Left ventricle myocardium inferior (tissue), 1 donor: ENCODE data around the gene CTNNA1. TPM values are rescaled to one million over a fixed set of nuclear protein-coding genes. Genes with fewer than 3 reads are reported as not detected.

Experiments
- DNase-seq: peaks from one replicate; pipeline ENCODE4 v3.0.0-alpha.2; 2020
- H3K27ac ChIP-seq: fragments of 200-600 bp; replicated peaks from 2 replicates; pipeline ENCODE4 v1.8.0; 2021
- H3K27me3 ChIP-seq: fragments of 200-600 bp; 2 replicates; pipeline ENCODE4 v1.8.0; 2021; ENCODE audit warnings: low read depth
- H3K36me3 ChIP-seq: fragments of 200-600 bp; 2 replicates; pipeline ENCODE4 v1.8.0; 2021
- H3K4me1 ChIP-seq: fragments of 200-600 bp; 2 replicates; pipeline ENCODE4 v1.8.0; 2021
- H3K4me3 ChIP-seq: fragments of 200-600 bp; 2 replicates; pipeline ENCODE4 v1.8.0; 2021; ENCODE audit warnings: mild to moderate bottlenecking, moderate library complexity
- H3K9me3 ChIP-seq: fragments of 200-600 bp; replicated peaks from 2 replicates; pipeline ENCODE4 v1.8.0; 2021
- CTCF ChIP-seq: fragments of 200-600 bp; IDR thresholded peaks from 2 replicates; pipeline ENCODE4 v1.8.0; 2021; ENCODE audit warnings: antibody characterized with exemption, mild to moderate bottlenecking, borderline replicate concordance
- intact Hi-C: fragments of 100-400 bp; cut with micrococcal nuclease; formaldehyde crosslinking; loops from one replicate; pipeline ENCODE4 v1.11.0; 2022
- total RNA-seq: library from RNA; stranded (reverse); fragmentation: NEBNext Ultra II Directional; extraction: Animal tissue kit (Norgen Biotek cat#: 25700); gene quantifications from one replicate; pipeline ENCODE4 v1.2.1, GENCODE V29; 2021
- donor health status: DM: no; HTN: yes; CAD: no; lungs with severe emphysema.

Gene CTNNA1
- total RNA-seq, 1 donor from 2014 or later, result 341 TPM

DNA sequence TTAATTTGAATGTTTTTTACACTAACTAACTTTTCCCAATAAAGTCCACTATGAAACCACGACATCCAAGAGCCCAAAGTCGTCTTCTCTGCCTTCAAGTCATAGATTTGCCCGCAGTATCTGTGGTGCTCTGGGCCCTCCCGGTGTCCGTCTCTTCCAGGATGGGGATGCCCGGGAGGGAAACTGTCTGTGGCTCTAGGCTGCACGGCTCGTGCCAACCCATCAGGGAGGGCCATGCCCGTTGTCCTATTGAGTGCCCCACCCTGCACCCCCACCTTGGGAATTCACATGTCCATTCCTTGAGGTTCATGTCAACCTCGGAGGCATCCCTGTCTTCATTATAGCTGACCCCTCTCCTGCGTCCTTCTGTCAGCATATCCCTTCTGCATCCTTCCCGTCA is 181.7 kb downstream of the CTNNA1 start:
- TF ChIP-seq CTCF, result no peak
- H3K9me3 ChIP-seq, result no peaks in the 10 kb centered on the region
- no peaks in the 10 kb centered on the region for H3K27me3 ChIP-seq
- H3K4me1 ChIP-seq, result peaks cover 30% of the 10 kb centered on the region
- DNase-seq, result no peak
- H3K36me3 ChIP-seq, result peaks cover 57% of the 10 kb centered on the region
- no peak overlapping the region for H3K27ac ChIP-seq
- intact Hi-C loops, result no loop called here
- no peak overlapping the region for H3K4me3 ChIP-seq

GRCh38 chr5:138935466-138935865 is 182.2 kb downstream of the CTNNA1 start:
- peaks cover 52% of the 10 kb centered on the region for H3K36me3 ChIP-seq
- no peak overlapping the region for H3K4me3 ChIP-seq
- H3K27me3 ChIP-seq, result no peaks in the 10 kb centered on the region
- H3K4me1 ChIP-seq, result peaks cover 25% of the 10 kb centered on the region
- no peak for DNase-seq
- TF ChIP-seq CTCF, result no peak
- H3K27ac ChIP-seq, result peak overlapping the region; percentile 81
- intact Hi-C loops, result no loop called here
- H3K9me3 ChIP-seq, result no peaks in the 10 kb centered on the region

DNA sequence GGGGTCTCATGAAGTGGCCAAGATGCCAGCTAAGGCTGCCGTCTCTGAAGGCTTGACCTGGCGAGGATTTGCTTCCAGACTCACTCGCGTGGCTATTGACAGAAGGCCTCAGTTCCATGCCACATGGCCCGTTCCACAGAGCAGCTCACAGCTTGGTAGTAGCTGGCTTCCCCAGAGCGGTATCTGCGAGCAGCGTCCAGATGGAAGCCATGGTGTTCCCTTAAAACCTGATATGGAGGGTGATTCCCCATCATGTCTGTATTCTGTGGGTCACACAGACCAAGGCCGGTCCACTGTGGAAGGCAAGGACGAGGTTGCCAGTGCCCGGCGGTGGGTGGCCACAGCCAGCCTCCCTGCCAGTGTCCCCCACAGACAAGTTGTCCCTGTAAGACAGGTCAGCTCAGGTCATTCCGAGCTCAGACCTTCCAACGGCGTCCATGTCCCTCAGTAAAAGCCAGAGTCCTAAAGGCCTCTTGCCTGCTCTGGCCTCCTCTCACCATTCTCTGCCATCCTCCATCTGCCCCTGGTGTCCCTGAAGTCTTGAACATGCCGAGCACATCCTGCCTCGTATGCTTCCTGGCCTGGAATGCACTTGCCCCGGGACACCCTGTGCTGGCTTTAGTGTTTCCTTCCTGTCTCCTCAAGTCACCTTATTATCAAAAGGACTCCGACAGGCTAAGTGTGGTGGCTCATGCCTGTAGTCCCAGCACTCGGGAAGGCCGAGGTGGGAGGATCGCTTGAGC is 183.2 kb downstream of the CTNNA1 start:
- TF ChIP-seq CTCF, result no peak
- DNase-seq, result no peak

GRCh38 chr5:138936968-138937345 is 183.7 kb downstream of the CTNNA1 start:
- intact Hi-C loops, result no loop called here
- Histone ChIP-seq H3K9me3 (no peaks in the 10 kb centered on the region), H3K27ac (peak overlapping the region; percentile 81)

More for the DNA sequence above, 183.2 kb downstream of the CTNNA1 start:
- H3K4me1 ChIP-seq, result peaks cover 23% of the 10 kb centered on the region
- H3K9me3 ChIP-seq, result no peaks in the 10 kb centered on the region
- intact Hi-C loops, result no loop called here
- H3K36me3 ChIP-seq, result peaks cover 43% of the 10 kb centered on the region
- peak overlapping the region; percentile 81 for H3K27ac ChIP-seq
- no peak overlapping the region for H3K4me3 ChIP-seq
- no peaks in the 10 kb centered on the region for H3K27me3 ChIP-seq

More at GRCh38 chr5:138936968-138937345, 183.7 kb downstream of the CTNNA1 start:
- H3K27me3 ChIP-seq, result no peaks in the 10 kb centered on the region
- H3K4me3 ChIP-seq, result no peak overlapping the region
- H3K4me1 ChIP-seq, result peaks cover 23% of the 10 kb centered on the region
- no peak for TF ChIP-seq CTCF
- peaks cover 37% of the 10 kb centered on the region for H3K36me3 ChIP-seq
- DNase-seq, result no peak
